ENCODE data around the gene CACHD1. TPM values are rescaled to one million over a fixed set of nuclear protein-coding genes. Genes with fewer than 3 reads are reported as not detected.

Gene CACHD1
- total and polyA plus RNA-seq, 2 of the 4 experiments (the other 2 are of a cell fraction) = 2.9 to 5.9 TPM

DNA sequence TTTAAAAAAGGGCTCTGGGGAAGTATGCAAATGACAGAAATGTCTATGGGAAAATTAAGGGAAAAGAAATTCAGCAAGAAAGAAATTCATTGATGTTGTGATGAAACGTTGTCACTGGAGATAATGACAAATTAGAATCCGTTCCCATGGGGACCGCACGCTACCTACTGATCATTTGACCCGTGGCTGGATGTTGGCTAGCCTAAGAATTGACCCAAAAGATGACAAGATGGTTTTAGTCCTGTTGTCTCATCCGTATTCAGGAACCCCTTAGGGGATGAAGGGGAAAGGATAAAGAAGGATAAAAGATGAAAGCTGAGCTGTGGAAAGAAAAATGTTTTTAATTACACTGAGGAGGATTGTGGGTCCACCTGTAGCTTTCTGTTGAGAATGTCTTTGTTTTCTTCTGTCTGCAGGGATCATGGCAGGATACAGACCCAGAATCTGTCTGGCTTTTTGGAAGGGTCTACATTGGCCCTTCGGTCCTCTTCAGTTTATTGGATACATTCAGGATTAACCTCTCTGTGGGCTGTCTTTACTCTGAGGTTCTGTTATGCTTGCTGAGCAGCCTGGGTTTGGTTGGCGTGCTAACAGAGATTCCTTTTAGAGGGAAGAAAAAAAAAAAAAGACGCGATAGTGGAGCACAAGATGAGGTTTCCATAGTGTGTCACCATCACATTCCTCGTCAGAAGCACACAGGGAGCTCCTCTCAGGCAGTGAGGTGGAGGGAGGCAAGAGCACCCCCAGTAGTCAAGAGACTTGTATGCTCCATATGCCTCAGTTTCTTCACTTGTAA lies 106.2 kb downstream of the CACHD1 start:
- Histone ChIP-seq H4K20me1 (ENCODE audit: insufficient read depth, low read length) (no peaks in the 10 kb centered on the region), H2AK9ac (replicated peaks; ENCODE audit: low read depth, low read length, poor library complexity) (no peak overlapping the region), H2BK20ac (ENCODE audit: low read depth, low read length) (no peak overlapping the region), H3K9ac (ENCODE audit: low read depth, low read length) (no peak overlapping the region), H3K4ac (ENCODE audit: low read depth, low read length) (no peak overlapping the region), H2AFZ (replicated peaks; ENCODE audit: low read length, poor library complexity) (no peak overlapping the region), H3K56ac (ENCODE audit: extremely low read depth, insufficient read depth, low read length) (no peak overlapping the region), H3K23ac (ENCODE audit: low read depth, low read length) (no peak overlapping the region), H3K4me1 (ENCODE audit: control insufficient read depth, insufficient read depth, low read length) (no peaks in the 10 kb centered on the region), H3K36me3 (ENCODE audit: control insufficient read depth, insufficient read depth, low read length) (no peaks in the 10 kb centered on the region), H2AK5ac (ENCODE audit: low read depth, low read length) (no peak overlapping the region), H3K27me3 (ENCODE audit: control insufficient read depth, insufficient read depth, low read length) (no peaks in the 10 kb centered on the region), H3K14ac (replicated peaks; ENCODE audit: low read depth, low read length) (no peak overlapping the region), H3K9me1 (ENCODE audit: insufficient read depth, low read length) (no peaks in the 10 kb centered on the region), H2BK5ac (ENCODE audit: low read depth, low read length, poor library complexity, severe bottlenecking) (no peak overlapping the region), H3K27ac (ENCODE audit: insufficient read depth, low read length) (no peak overlapping the region), H3K4me3 (ENCODE audit: insufficient read depth, low read depth, low read length) (no peak overlapping the region), H2BK120ac (ENCODE audit: low read depth, low read length) (no peak overlapping the region), H3K9me3 (ENCODE audit: control insufficient read depth, insufficient read depth, low read length) (no peaks in the 10 kb centered on the region), H4K8ac (ENCODE audit: low read depth in 2 of 2, low read length in 2 of 2) (no peak overlapping the region), H2BK15ac (ENCODE audit: low read depth, low read length) (no peak overlapping the region), H3K4me2 (ENCODE audit: low read depth, low read length) (no peak overlapping the region), H3K18ac (ENCODE audit: low read depth, low read length) (no peak overlapping the region), H3K79me1 (ENCODE audit: low read depth in 1 of 2, low read length in 2 of 2) (no peaks in the 10 kb centered on the region), H4K91ac (ENCODE audit: insufficient read depth, low read depth, low read length) (no peak overlapping the region), H4K5ac (ENCODE audit: low read depth, low read length) (no peak overlapping the region)
- WGBS, 2 experiments (ENCODE audit: extremely low coverage in 2 of 2, insufficient read length in 1 of 2) = 74% methylated on average over 5 of the region's 11 CpGs; no CpG with 5 or more reads in 1 of the 2 experiments
- no TSS peak for BruUV-seq (replicated peaks)
- DNase-seq (no peak), ATAC-seq (ENCODE audit: low read depth) (no peak)
- intact Hi-C loops (cut with micrococcal nuclease) = no loop called here
- ChIA-PET CTCF (no interaction called here), POLR2A (ENCODE audit: unreplicated experiment) (no interaction called here)
- dilution Hi-C loops (cut with HindIII; ENCODE audit: low sequenced_read_pairs, unreplicated experiment) = no loop called here
- TF ChIP-seq MXI1 (IDR thresholded peaks at IDR 0.05; ENCODE audit: borderline replicate concordance, low read depth, low read length) (no peak), RCOR1 (IDR thresholded peaks at IDR 0.05; ENCODE audit: insufficient replicate concordance, low read length) (no peak), SMC3 (IDR thresholded peaks at IDR 0.05; ENCODE audit: low read depth, low read length) (no peak), CHD1 (IDR thresholded peaks at IDR 0.05; ENCODE audit: low read depth, low read length) (no peak), CEBPB (IDR thresholded peaks at IDR 0.05; ENCODE audit: low read depth, low read length) (no peak), RFX5 (IDR thresholded peaks at IDR 0.05; ENCODE audit: low read depth, low read length) (no peak), RAD21 (IDR thresholded peaks at IDR 0.05; ENCODE audit: low read length) (no peak)
- in situ Hi-C loops (cut with MboI; ENCODE audit: low sequenced_read_pairs) = no loop called here
